GM18519 (cell line): ENCODE measurements around the gene DDX1.

Source experiments
- ATAC-seq: cut with Tn5 transposase; IDR thresholded peaks from one replicate; pipeline ENCODE4 v1.9.1; 2021; ENCODE audit warnings: mild to moderate bottlenecking, moderate library complexity; ENCODE audit not compliant: unreplicated experiment, low FRiP score

Gene DDX1

GRCh38 chr2:15642011-15642814 lies 50.5 kb downstream of the DDX1 start:
- no peak for ATAC-seq

GRCh38 chr2:15642815-15643500 lies 51.3 kb downstream of the DDX1 start:
- ATAC-seq = no peak

GRCh38 chr2:15643791-15644585 lies 52.3 kb downstream of the DDX1 start:
- no peak for ATAC-seq

GRCh38 chr2:15645300-15645699 lies 53.6 kb downstream of the DDX1 start:
- ATAC-seq = no peak

GRCh38 chr2:15645720-15646385 lies 54.2 kb downstream of the DDX1 start:
- ATAC-seq = no peak

- ATAC-seq = no peak
These were observed 55.0 kb downstream of the DDX1 start for GRCh38 chr2:15646661-15647060.

- ATAC-seq = no peak
These were observed 56.2 kb downstream of the DDX1 start for GRCh38 chr2:15647622-15648590.

GRCh38 chr2:15648593-15649525 lies 57.2 kb downstream of the DDX1 start:
- ATAC-seq = no peak

GRCh38 chr2:15649561-15650255 lies 58.0 kb downstream of the DDX1 start:
- ATAC-seq = no peak

- ATAC-seq = no peak
These were observed 59.1 kb downstream of the DDX1 start for GRCh38 chr2:15650616-15651366.

- ATAC-seq = no peak
These were observed 59.7 kb downstream of the DDX1 start for GRCh38 chr2:15651367-15651727.

GRCh38 chr2:15652252-15652651 lies 60.6 kb downstream of the DDX1 start:
- ATAC-seq = no peak

GRCh38 chr2:15652801-15653200 lies 61.1 kb downstream of the DDX1 start:
- ATAC-seq = no peak

- ATAC-seq = no peak
These were observed 62.4 kb downstream of the DDX1 start for GRCh38 chr2:15653806-15654726.

- ATAC-seq = no peak
These were observed 63.0 kb downstream of the DDX1 start for GRCh38 chr2:15654727-15655073.

- ATAC-seq = no peak
These were observed 63.6 kb downstream of the DDX1 start for GRCh38 chr2:15655123-15655887.
